CD4-positive, alpha-beta T cell treated with Interleukin-10 for 1 hour (primary cell): ENCODE results near the gene WDR83.

ENCODE experiments used
- DNase-seq: peaks from one replicate; pipeline ENCODE4 v3.0.0-alpha.2; 2020

The WDR83 gene

GRCh38 chr19:12720296-12720695 is 53.7 kb downstream of the WDR83 start:
- no peak for DNase-seq

DNA sequence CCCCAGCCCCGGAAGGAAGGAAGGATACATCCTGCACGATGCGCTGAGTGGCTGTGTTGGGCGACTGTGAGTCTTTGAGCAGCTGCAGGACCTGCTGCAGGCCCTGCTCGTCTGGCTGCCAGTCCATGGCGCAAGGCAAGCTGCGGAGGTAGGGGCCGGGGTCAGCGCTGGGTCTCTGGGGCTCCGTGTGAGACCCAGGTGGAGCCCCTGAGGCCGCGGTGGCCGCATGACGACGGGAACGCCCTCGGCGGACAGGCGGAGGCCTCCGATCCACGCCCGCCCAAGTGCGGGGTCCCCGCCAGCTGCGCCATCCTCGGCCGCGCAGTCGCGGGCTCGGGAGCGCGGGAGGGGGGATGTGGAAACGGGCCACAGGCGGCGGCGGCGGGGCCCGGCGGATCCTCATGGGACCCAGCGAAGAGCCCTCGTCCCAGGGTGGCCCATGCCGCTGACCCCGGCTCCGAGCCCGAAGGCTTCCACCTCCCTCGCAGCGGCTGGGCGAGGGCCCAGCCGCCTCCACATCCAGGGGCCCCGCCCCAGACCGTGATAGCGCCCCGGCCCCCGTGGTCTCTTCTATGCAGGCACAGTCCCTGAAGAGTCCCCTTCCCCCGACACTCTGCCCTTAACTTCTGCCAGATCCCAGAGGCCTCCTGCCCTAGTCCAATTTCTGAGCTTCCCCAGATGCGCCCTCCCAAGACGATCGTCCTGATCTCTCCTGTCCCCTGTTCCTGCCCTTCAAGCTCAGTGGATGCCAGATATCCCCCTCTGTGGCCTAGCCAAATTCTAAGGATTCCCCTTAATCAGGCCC is 54.4 kb downstream of the WDR83 start:
- no peak for DNase-seq

DNA sequence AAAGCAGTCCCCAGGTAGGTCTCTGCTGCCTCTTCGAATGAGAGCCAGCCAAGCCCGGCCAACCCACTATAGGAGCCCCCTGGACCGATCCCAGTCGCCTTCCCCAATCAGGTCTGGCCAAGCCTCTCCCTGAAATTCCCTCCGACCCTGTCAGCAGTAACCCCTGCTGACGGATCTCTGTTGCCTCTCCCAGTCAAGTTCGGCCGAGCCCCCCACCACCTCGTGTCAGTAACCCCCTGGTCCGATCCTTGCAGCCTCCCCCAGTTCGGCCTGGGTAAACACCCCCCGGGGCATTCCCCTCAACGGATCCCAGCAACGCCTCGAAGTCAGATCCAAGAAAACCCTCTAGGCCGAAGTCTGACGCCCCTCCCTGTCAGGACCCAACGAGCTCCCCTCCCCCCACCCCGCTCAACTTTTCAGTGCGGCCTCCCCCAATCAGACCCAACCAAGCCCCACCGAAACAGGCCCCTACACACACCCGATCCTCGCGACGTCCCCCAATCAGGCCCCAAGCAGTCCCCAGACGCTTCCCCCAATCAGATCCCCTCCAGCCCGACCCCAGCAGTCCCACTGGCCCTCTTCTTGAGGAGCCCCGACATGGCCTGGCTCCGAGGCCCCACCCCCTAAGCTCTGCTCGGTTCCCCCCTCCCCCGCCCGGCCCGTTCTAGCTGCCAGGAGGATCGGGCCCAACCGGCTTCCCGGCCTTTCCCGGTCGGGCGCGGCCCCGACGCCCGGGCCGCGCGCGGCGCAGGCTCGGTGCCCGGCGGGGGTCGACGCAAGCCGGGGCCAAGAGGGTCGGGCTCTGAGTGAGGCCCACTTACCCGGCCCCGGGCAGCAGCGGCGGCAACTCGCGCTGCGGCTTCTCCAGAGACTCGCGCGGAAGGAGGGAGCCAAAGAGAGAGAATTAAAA is 55.3 kb downstream of the WDR83 start:
- DNase-seq, result peak; percentile 61

DNA sequence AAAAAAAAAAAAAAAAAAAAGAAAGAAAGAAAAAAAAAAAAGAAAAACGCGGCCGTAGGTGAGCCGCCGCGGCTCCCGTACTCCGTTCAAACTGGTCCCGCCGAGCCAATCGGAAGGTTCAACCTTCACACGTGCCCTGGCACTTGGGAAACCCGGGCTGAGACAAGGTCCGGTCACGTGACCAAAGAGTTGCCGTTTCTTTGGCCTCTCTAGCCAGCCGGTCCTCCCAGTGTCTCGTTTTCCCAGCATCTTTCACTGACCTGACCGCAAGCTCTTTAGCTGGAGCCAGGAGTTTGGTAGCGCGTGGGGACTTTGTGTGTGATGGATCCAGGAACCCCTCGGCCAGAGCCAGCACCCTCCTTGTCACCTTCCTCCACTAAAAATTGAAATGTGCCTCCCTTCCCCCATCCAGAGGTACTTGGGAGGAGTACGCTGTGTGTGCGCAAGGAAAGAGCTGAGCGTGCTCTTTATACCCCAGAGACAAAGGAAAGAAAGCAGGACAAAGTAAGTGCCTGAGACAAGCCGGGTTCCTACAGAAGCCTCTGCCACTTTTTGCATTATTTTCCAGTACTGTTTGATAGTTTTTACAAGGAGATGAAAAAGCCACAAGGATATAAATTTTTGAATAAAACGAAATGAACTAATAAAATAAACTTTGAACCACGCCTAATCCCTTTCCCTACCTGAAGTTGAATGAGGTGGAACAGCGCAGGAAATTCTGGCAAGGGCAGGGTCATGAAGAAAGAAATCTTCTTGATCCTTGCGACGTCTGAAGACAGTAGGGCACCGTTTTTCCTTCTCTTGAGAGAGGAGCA is 56.2 kb downstream of the WDR83 start:
- peak; percentile 97 for DNase-seq

DNA sequence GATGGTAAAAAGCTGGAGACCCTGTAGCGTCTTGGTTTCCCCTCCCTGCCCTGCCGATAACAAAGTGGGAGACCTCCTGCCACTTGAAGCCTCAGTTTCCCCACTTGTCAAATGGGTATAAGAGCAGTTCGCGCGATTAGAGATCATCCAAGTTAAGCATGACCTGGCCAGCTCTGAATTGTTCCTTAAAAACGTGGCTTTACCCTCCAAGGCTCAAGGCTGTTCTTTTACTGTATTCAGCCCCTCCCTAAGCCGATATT is 56.7 kb downstream of the WDR83 start:
- no peak for DNase-seq

DNA sequence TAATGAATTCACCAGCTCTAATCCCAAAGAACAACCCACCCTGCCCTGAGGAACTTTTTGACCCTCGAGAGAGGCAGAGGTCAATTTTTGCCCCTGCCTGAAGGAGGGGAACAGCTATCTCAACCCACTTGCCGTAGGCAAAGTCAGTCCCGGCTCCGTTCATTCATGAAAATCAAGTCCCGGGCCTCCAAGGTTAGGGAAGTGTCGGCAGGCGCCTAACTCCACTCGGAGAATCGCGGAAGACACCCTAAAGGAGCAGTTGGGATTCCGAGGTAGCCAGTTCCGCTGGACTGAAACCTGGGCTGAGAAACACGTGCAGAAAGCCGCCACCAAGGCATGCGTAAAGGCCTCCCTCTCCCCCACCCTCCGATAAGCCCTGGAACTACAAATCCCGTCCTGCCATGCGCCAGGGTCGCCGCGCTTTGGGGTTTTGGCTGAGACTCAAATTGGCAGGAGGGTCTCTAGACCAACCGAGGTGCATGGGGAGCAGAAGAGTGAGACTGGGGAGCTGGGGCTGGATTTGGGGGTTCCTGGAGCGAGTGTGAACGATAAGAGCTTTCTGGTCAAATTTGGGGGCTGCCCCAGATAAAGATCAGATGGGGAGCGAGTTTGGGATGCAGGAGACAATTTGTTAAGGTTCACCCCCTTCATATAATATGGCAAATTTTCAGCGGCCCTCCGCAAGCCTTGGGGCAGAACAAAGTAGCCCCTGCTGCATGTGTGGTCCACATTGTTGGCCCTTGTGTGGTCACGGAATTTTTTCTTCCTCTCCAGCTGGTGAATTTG is 57.2 kb downstream of the WDR83 start, which contains the start of gene TNPO2:
Gene TNPO2 (minus strand): TSS at position 292 of the 786 bp plus-strand sequence. CDS start 2,955 bp downstream, outside the sequence.
- DNase-seq, result peak; percentile 69
